Panc1 (cell line): Measurements from ENCODE around the gene TIMELESS. TPM values are rescaled to one million over a fixed set of nuclear protein-coding genes. Genes with fewer than 3 reads are reported as not detected.
"Not testable (repeated sequence)": the region's sequence is repeated elsewhere in the genome, so short reads cannot be mapped to it uniquely, and the experiment has no call there.

Source experiments
- ATAC-seq: fragments of 200-7000 bp; cut with Tn5 transposase; 2 replicates; pipeline ENCODE4 v1.9.1; 2020; ENCODE audit warnings: mild to moderate bottlenecking, moderate library complexity
- BruUV-seq: library from RNA; stranded (reverse); fragments of 400-500 nt; replicated peaks from 2 replicates; lab custom pipeline; 2021; lab: Mats Ljungman, UMichigan
- CTCF ChIA-PET: fragments of 300-600 bp; sonication (Branson Sonifier 250); formaldehyde crosslinking; loops from one replicate; lab custom pipeline; 2022; ENCODE audit warnings: antibody characterized with exemption; lab: Charles Lee
- POLR2A ChIA-PET: fragments of 300-600 bp; sonication (Branson Sonifier 250); formaldehyde crosslinking; loops from one replicate; lab custom pipeline; 2022; ENCODE audit warnings: antibody characterized with exemption; lab: Charles Lee
- DNase-seq: peaks from one replicate; pipeline ENCODE4 v3.0.0-alpha.2; 2010; ENCODE audit warnings: low read depth, low spot score
- H3K27ac ChIP-seq: 2 replicates; pipeline ENCODE4 v1.5.1; 2011; ENCODE audit warnings: mild to moderate bottlenecking, low read length, inconsistent platforms
- H3K27me3 ChIP-seq: fragments of 200-500 bp; sonication (Bioruptor generic); 2 replicates; pipeline ENCODE4 v1.6.0; 2014; ENCODE audit warnings: low read length, inconsistent platforms; ENCODE audit not compliant: control insufficient read depth, insufficient read depth
- H3K36me3 ChIP-seq: fragments of 200-500 bp; sonication (Bioruptor generic); 2 replicates; pipeline ENCODE4 v1.5.1; 2014; ENCODE audit warnings: inconsistent platforms, mild to moderate bottlenecking, low read length, moderate library complexity; ENCODE audit not compliant: control insufficient read depth, insufficient read depth
- H3K4me1 ChIP-seq: 2 replicates; pipeline ENCODE4 v1.5.1; 2011; ENCODE audit warnings: inconsistent platforms, mild to moderate bottlenecking, low read length, moderate library complexity; ENCODE audit not compliant: control insufficient read depth, insufficient read depth
- H3K4me3 ChIP-seq, 2 experiments: 2 replicates each; pipeline ENCODE4 v1.5.1; 2011 to 2012; ENCODE audit warnings: low read depth in 2 of 2, low read length in 2 of 2, mild to moderate bottlenecking in 2 of 2, inconsistent platforms in 1 of 2, moderate library complexity in 1 of 2
- H3K9me3 ChIP-seq: fragments of 200-500 bp; sonication (Bioruptor generic); 2 replicates; pipeline ENCODE4 v1.5.1; 2014; ENCODE audit warnings: low read depth, mild to moderate bottlenecking, inconsistent platforms, low read length, moderate library complexity; ENCODE audit not compliant: control insufficient read depth, insufficient read depth
- CTCF ChIP-seq: fragments of 450-650 bp; IDR thresholded peaks from 2 replicates; pipeline ENCODE4 v1.5.1; 2017; ENCODE audit warnings: mild to moderate bottlenecking
- POLR2AphosphoS5 ChIP-seq: IDR thresholded peaks from 2 replicates; pipeline ENCODE4 v1.6.1; 2012; ENCODE audit warnings: mild to moderate bottlenecking, low read depth, low read length, moderate library complexity
- REST ChIP-seq, 2 experiments: IDR thresholded peaks; 2 replicates each; pipeline ENCODE4 v1.6.1; 2011 to 2012; ENCODE audit warnings: low read depth in 2 of 2, control low read depth in 1 of 2, low read length in 1 of 2, mild to moderate bottlenecking in 1 of 2, moderate library complexity in 1 of 2; ENCODE audit not compliant: insufficient read depth in 1 of 2
- SIN3A ChIP-seq: IDR thresholded peaks from 2 replicates; pipeline ENCODE4 v1.6.1; 2012; ENCODE audit warnings: low read depth, mild to moderate bottlenecking, low read length, moderate library complexity, borderline replicate concordance; ENCODE audit not compliant: insufficient read depth
- TCF7L2 ChIP-seq: IDR thresholded peaks from 2 replicates; pipeline ENCODE4 v1.6.1; 2011; ENCODE audit warnings: mild to moderate bottlenecking, low read depth, low read length, inconsistent platforms
- in situ Hi-C: cut with HindIII; loops from 2 replicates; pipeline ENCODE4 v1.10.0; 2016; ENCODE audit warnings: low sequenced_read_pairs, low pct_unique_long_range_greater_than_20kb
- intact Hi-C: fragments of 100-400 bp; cut with micrococcal nuclease; formaldehyde crosslinking; loops from one replicate; pipeline ENCODE4 v1.10.0; 2022; ENCODE audit not compliant: unreplicated experiment
- total RNA-seq: library from RNA; stranded (reverse); gene quantifications from one replicate; pipeline ENCODE4 v1.2.1, GENCODE V29; 2021; ENCODE audit not compliant: unreplicated experiment

The TIMELESS gene
- total RNA-seq, 1 experiment from 2014 or later = 46.2 TPM

DNA sequence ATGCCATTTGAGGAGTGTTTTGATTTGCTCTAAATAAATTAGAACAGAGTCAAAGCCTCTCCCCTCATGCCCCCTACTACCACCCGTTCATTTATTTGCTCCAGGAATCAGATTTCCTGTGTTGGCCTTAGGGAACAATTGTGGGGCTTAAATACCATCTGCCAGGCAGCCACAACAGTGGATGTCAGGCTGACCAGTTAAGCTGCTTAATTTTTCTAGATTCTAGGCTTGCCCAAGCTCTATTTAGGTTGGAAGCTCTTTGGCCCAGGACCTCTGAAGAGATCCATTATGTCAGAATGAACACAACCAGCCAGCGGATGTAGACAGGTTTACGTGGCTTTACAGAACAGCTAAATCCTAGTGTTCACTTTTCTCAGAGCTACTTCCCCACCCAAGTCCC lies 1.0 kb upstream of the TIMELESS start:
- ChIA-PET POLR2A (no interaction called here), CTCF (interaction anchor here (0.5 to 0.7 kb wide), 2 partner anchors 14 to 234 kb away, joined by 11 to 12 read pairs; no protein-coding TSS in a partner anchor)
- H3K4me3 ChIP-seq = no peak overlapping the region
- in situ Hi-C loops (no loop called here), intact Hi-C loops (no loop called here)
- H3K36me3 ChIP-seq = no peaks in the 10 kb centered on the region
- H3K4me1 ChIP-seq = 0 out of 2 replicates have a peak, but pooled peaks cover 5% of the 10 kb centered on the region
- DNase-seq = no peak
- H3K9me3 ChIP-seq = no peaks in the 10 kb centered on the region
- TF ChIP-seq TCF7L2 = no peak
- no peak for TF ChIP-seq SIN3A
- no peak for TF ChIP-seq POLR2AphosphoS5
- no peak for TF ChIP-seq REST (IDR thresholded peaks at IDR 0.05; ENCODE audit: insufficient read depth in 1 of 2, low read depth in 2 of 2, low read length in 1 of 2)
- TF ChIP-seq CTCF = no peak
- H3K27ac ChIP-seq = peak overlapping the region; percentile 99; the same call in 1 of the 2 replicates
- ATAC-seq = no peak
- H3K27me3 ChIP-seq = no peaks in the 10 kb centered on the region
- no TSS peak for BruUV-seq

DNA sequence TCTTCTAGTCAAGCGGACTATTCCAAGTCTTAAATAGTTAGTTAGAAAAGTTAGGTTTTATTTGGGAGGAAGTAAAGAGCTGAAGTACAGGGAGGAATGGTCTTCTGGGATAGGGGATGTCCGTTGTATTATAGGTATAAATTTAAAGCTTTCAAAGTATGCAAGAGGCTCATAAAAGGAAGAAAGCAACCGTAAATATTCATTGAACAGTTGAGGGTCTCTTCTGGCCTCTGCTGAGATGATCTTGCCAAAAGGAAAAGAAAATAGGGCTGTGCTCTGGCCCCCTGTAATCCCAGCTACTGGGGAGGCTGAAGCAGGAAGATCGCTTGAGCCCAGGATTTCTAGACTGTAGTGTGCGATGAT lies 377 bp upstream of the TIMELESS start:
- Histone ChIP-seq H3K27me3 (no peaks in the 10 kb centered on the region), H3K36me3 (no peaks in the 10 kb centered on the region), H3K4me3 (peak overlapping the region; percentile 72 to 84), H3K27ac (peak overlapping the region; percentile 99), H3K9me3 (no peaks in the 10 kb centered on the region), H3K4me1 (0 out of 2 replicates have a peak, but pooled peaks cover 5% of the 10 kb centered on the region)
- TF ChIP-seq REST (IDR thresholded peaks at IDR 0.05; ENCODE audit: insufficient read depth in 1 of 2, low read depth in 2 of 2, low read length in 1 of 2) (no peak), TCF7L2 (no peak), CTCF (no peak), SIN3A (no peak), POLR2AphosphoS5 (no peak)
- ChIA-PET POLR2A (no interaction called here), CTCF (interaction anchor here (0.6 kb wide), 1 partner anchor 92 kb away, joined by 6 read pairs; no protein-coding TSS in a partner anchor)
- intact Hi-C loops (no loop called here), in situ Hi-C loops (no loop called here)
- ATAC-seq (peak; percentile 2; the same call in 1 of the 2 replicates), DNase-seq (no peak)
- TSS peak; percentile 87 for BruUV-seq

DNA sequence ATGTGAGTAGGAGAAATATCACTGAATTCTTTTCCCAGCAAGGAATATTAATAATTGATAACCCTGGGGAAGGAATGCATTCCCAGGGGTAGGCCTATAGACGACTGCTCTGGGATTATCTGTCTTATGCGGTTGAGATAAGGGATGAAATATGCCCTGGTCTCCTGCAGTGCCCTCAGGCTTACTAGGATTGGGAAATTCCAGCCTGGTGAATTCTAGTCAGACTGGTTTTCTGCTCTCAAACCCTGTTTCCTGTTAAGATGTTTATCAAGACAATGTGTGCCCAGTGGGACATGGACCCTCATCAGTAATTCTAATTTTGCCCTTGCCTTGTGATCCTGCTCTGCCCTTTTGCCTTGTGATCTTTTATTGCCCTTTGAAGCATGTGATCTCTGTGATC lies 6.0 kb downstream of the TIMELESS start:
- in situ Hi-C loops, H3K9me3 ChIP-seq, BruUV-seq, H3K4me3 ChIP-seq, H3K4me1 ChIP-seq, ATAC-seq, POLR2A ChIA-PET, DNase-seq, intact Hi-C loops, H3K27ac ChIP-seq, CTCF ChIA-PET, H3K27me3 ChIP-seq, H3K36me3 ChIP-seq: not testable (repeated sequence)
